GM21528 (cell line): ENCODE measurements around the gene STIM1.
A peak's percentile ranks its signal among the peaks of the same experiment; 100 is the strongest.
"Not testable (repeated sequence)": the region's sequence is repeated elsewhere in the genome, so short reads cannot be mapped to it uniquely, and the experiment has no call there.

Experiments used
- ATAC-seq: cut with Tn5 transposase; IDR thresholded peaks from one replicate; pipeline ENCODE4 v1.9.1; 2021; ENCODE audit warnings: mild to moderate bottlenecking, moderate library complexity; ENCODE audit not compliant: unreplicated experiment, low FRiP score

STIM1 gene

DNA sequence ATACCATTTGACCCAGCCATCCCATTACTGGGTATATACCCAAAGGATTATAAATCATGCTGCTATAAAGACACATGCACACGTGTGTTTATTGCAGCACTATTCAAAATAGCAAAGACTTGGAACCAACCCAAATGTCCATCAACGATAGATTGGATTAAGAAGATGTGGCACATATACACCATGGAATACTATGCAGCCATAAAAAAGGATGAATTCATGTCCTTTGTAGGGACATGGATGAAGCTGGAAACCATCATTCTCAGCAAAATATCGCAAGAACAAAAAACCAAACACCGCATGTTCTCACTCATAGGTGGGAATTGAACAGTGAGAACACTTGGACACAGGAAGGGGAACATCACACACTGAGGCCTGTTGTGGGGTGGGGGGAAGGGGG is 197.7 kb downstream of the STIM1 start:
- not testable (repeated sequence) for ATAC-seq

DNA sequence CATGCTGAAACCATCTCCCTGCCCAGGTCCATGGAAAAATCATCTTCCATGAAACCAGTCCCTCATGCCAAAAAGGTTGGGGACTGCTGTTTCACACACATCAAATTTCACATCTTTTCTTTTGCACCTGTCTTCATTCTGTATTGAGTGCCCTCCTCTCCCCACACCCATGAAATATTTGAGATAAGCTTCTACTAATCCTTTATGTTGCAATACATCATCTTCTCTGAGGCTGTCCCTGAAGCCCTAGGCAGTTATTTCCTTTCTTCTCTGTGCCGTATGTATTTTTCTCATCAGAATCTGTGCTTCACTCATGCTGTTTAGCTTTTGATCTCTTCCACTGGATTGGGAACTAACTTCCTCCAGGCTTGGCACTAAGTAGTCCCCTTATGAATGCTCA is 199.2 kb downstream of the STIM1 start:
- no peak for ATAC-seq

GRCh38 chr11:4059424-4059823 is 204.0 kb downstream of the STIM1 start:
- no peak for ATAC-seq

- no peak for ATAC-seq
These were observed 204.9 kb downstream of the STIM1 start for GRCh38 chr11:4060182-4060923.

DNA sequence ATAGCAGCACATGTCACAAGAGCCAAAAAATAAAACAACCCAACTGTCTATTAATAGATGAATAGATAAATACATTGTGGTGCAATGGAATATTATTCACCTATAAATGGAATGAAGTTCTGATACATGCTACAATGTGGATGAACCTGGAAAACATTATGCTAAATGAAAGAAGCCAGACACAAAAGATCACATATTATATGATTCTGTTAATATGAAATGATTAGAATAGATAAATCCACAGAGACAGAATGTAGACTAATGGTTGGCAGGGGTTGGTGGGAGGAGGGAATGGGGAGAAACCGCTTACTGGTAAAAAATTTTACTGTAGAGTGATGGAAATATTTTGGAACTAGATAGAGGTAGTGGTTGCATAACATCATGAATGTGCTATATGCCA is 206.2 kb downstream of the STIM1 start:
- no peak for ATAC-seq

DNA sequence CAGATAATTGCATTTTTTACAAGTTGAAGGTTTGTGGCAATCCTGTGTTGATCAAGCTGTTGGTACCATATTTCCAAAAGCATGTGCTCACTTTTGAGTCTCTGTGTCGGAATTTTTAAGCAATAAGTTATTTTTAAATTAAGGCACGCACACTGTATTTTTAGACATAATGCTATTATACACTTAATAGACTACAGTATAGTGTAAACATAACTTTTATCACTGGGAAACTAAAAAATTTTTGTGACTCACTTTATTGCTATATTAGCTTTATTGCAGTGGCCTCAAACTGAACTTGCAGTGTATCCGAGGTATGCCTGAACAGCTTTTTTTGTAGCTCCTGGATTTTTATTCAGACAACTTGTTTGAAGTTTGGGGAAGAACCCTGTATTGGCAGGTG is 207.9 kb downstream of the STIM1 start:
- no peak for ATAC-seq

DNA sequence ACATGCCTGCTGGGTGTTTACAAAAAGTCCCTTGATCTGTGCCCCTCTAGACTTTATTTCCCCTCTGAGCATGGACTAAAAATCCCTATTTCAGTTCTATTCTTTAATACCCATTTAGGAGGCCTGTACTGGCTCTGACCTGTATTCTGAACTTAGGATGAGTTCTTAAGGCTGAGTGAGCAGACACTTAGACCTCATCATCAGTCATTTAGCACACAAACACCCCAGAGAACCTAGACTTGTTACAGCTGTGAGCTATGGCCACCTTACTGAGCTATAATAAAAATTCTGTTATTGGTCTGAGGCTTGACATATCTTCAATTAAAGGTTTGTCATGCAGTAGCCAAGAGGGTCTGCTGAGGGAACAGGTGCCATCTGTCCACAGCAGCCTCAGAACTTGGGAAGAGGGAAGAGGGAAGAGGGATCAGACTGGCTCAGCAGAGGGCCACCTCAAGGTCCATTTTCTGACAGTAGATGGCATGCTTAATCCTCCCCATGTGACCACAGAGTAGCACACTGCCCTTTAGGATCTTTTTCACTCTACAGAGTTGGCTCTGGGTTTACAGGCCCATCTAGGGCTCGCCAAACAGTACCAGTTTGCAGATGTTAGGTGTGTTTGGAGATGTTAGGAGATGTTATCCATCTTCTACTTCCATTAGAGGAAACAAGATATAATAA is 209.0 kb downstream of the STIM1 start:
- ATAC-seq: no peak

- ATAC-seq: no peak
These were observed 209.6 kb downstream of the STIM1 start for GRCh38 chr11:4065086-4065485.

- no peak for ATAC-seq
These were observed 210.3 kb downstream of the STIM1 start for GRCh38 chr11:4065601-4066377.

- no peak for ATAC-seq
These were observed 211.4 kb downstream of the STIM1 start for GRCh38 chr11:4066910-4067309.

GRCh38 chr11:4068962-4069361 is 213.5 kb downstream of the STIM1 start:
- no peak for ATAC-seq

DNA sequence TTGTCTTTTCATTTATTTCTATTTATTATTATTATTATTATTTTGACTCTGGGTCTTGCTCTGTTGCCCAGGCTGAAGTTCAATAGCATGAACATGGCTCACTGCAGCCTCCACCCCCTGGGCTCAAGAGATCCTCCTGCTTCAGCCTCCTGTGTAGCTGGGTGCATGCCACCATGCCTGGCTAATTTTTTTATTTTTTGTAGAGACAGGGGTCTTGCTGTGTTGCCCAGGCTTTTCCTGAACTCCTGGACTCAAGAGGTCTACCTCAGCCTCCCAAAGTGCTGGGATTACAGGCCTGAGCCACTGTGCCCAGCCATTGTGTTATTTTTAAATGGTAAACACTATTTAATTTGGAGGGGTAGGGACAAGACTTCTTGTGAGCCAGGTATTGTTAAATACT is 215.9 kb downstream of the STIM1 start:
- ATAC-seq: no peak

DNA sequence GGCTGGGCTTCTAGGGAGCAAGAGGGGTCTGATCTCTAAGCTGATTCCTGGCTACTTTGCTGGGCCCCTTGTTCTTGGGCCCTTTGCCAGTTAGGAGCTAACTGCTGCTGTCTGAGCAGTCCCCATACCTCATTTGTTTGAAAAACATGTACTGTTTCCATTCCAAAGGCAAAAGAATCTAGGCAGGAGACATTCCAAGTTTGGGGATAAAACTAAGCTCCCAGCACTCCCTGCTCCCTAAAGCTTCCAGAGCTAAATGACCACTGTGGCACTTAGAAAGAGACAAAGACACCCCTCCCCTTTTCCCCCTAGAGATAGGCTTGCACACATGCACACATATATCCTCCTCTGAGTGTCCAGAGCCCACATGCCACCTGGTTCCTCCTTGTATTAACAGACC is 216.4 kb downstream of the STIM1 start:
- no peak for ATAC-seq

GRCh38 chr11:4072668-4073285 is 217.3 kb downstream of the STIM1 start:
- ATAC-seq: peak; percentile 58

DNA sequence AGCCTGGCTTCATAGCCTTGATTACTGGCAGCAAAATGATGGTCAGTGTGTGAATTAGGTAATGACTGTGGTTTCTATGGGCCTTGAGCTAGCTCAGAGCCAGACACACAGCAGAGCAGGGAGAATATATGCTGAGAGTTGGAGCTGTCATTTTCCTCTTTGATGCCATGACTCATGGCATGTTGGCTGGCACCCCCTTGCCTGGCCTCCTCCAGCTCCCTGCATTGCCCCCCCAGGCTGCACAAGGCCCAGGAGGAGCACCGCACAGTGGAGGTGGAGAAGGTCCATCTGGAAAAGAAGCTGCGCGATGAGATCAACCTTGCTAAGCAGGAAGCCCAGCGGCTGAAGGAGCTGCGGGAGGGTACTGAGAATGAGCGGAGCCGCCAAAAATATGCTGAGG is 218.8 kb downstream of the STIM1 start:
- no peak for ATAC-seq

DNA sequence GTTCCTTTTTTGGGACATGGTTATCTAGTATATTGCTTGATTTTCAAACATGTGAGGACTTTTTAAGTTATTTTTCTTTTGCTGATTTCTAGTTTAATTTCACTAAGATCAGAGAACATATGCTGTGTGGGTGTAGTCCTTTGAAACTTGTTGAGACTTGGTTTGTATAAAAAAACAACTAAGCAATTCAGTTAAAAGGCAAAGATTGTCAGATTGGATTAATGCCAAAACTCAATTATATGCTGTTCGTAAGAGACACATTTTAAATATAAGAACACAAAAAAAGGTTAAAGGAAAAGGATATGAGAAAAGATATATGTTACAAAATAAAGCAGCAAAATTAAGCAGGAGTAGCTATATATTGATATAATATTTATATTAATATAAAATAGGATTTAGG is 221.3 kb downstream of the STIM1 start:
- ATAC-seq: no peak

- no peak for ATAC-seq
These were observed 227.7 kb downstream of the STIM1 start for GRCh38 chr11:4083198-4083597.

DNA sequence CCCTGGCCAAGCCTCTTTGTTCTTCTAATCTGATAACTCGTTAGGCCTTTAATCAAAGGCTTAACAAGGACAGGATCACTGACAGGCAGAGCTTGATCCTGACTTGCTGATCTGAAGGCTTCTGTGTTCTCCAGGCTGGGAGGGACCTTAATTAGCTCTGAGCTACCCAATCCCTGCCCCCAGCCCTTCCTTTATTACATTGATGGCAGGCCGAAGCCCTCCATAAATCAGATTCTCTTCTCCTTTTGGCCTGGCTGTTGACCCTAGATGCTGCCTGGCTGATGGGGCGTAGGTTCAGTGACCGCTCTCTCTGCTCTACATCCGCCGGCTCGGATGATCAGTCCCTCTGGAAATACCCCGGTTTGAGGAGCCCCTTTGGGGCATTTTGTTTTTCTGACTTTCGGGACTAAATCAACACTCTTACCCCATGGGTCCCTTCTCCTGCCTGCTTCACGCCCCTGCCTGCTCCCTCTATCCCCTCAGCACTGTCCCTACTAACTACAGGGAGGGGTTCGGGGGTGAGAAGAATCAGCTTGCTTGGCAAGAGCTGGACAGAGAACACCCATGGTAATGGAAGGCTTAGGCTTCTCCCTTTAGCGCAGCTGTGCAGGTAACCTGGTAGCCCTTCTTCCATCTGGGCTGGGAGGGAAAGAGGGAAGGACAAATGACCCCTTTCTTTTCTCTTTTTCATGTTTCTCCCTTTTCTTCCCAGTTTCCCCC is 229.1 kb downstream of the STIM1 start:
- no peak for ATAC-seq

- ATAC-seq: no peak
These were observed 230.1 kb downstream of the STIM1 start for GRCh38 chr11:4085575-4085974.

DNA sequence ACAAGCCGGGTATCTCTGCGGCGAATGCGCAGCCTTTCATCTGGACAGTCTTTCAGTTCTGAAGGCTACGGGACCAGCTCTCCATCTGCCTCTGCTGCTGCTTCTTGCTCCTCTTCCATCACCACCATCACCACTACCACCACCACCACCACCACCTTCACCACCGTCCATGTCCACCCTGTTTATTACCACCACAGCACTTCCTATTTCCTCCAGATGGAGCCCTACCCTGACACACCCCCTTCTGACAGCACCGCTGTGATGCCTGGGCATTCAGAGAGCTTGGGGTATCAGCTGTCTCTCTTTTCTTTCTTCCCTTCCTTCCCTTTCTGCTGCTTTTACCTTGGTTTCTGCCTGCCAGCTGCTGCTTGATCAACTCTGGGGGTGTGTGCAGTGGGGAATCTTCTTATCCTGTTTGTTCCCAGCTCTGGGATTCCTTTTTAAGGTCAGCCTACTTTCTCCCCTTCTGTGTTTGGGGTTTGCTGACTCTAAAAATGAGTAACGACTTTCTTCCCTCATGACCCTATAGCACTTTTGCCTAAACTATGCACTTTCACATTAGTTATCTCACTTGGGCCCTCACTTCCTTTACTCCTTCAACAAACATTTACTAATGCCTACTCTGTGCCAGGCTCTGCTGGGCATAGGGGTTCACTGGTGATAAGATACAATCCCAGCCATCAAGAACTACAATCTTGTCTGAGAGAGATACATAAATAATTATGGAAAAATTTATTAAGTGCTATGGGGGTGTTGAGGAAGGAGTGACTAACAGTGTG is 231.3 kb downstream of the STIM1 start:
- ATAC-seq: no peak
